Esophagus mucosa (tissue), 1 donor: ENCODE measurements around the gene ZBTB46. TPM values are rescaled to one million over a fixed set of nuclear protein-coding genes. Genes with fewer than 3 reads are reported as not detected.
"Not testable (repeated sequence)": the region's sequence is repeated elsewhere in the genome, so short reads cannot be mapped to it uniquely, and the experiment has no call there.

ENCODE experiments used
- ATAC-seq: fragments of 200-7000 bp; cut with Tn5 transposase; one replicate; pipeline ENCODE4 v1.9.1; 2020
- total RNA-seq: library from RNA; stranded (reverse); gene quantifications from one replicate; pipeline ENCODE4 v1.2.4, GENCODE V29; 2023
- donor health status: DM: yes; HTN: yes; CAD: no.

The ZBTB46 gene
- total RNA-seq, 1 donor from 2014 or later: 1.7 TPM

- ATAC-seq: peak; percentile 4
These were observed 27.5 kb upstream of the ZBTB46 start for GRCh38 chr20:63858393-63859165.

DNA sequence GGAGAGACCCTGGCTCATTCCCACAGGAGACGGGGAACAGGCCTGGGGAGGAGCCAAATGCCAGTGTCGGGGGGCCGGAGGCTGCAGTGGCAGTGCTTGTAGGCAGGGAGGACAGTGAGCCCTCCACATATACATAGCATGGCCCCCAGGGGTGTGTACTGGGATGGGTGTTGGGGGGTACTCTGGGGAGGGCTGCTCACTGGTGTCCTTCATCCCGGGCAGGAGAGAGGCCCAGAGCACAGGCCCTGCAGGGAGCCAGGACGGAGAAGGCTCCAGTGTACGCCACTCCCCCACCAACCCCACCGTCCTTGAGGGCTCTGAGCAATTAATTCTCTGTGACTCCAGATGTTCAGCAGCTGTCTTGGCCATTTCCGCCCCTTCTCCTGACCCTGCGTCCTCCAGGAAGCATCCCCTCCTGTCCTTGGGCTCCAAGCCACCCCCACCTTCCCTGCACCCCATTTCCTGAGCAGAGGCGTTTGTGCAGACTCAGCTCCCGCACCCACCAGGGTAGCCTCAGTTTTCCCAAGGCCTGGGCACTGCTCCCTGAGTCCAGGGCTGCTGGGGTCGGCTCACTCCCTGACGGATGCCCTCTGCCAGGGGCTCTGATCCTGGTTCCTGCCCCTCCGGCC is 26.8 kb upstream of the ZBTB46 start:
- peak; percentile 2 for ATAC-seq

DNA sequence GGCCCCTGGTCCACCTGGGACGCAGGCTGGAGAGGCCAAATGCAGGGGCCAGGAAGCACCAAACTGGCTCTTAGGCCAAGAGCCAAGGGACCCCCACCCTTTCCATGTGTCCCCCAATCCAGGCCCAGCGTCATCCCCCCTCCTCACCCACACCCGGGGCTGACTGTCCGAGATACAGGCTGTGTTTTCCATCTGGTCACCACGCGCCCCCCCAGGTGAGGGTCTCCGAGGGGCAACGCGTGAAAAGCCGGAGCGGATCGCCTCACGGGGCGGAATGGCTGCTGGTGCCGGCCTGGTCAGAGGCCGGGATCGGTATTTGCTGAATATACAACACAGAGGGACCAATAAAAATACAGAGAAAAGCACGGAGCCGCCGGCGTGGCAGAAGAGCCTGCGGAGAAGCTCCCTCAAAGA is 25.0 kb upstream of the ZBTB46 start:
- no peak for ATAC-seq

- ATAC-seq: no peak
These were observed 24.5 kb upstream of the ZBTB46 start for GRCh38 chr20:63855363-63856097.

GRCh38 chr20:63854766-63855362 is 23.8 kb upstream of the ZBTB46 start:
- ATAC-seq: peak; percentile 3

DNA sequence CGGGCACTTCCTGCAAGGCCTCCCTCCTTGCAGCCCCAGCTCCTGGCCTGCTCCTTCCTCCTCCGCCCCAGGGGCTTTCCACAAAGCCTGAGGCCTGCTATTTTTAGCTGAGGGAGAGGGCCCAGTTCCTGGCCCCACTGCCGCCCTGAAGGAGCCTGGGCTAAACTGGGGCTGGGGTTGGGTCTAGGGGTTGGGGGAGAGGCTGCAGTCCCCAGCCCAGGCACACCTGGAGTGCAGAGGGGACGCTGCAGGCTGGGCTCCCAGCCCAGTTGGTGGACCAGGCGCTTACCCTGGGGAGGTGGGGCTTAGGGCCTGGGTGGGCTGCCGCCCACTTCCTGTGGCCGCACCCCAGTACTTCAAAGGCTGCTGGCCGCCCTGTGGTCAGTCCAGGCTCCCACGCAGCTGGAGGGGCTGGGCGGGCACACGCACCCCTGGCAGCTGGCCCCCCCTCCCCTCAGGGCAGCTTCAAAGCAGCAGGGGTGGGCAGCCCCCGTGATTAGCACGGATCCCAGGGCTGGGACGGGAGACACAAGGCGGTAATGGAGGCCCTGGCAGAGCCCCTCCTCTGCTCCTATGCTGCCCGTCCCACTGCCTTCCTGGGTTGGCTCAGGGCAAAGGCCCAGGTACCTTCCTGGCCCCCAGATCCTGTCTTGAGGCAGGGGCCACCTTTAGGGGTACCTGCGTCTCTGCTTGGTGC is 23.2 kb upstream of the ZBTB46 start:
- peak; percentile 7 for ATAC-seq

DNA sequence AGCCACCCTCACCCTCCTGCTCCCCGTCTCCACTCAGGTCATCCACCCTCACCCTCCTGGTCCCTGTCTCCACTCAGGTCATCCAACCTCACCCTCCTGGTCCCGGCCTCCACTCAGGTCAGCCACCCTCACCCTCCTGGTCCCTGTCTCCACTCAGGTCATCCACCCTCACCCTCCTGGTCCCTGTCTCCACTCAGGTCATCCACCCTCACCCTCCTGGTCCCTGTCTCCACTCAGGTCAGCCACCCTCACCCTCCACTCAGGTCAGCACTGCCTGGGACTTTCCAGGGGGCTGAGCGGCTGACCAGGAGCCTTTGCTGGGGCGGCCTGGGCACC is 22.6 kb upstream of the ZBTB46 start:
- not testable (repeated sequence) for ATAC-seq

GRCh38 chr20:63851548-63851943 is 20.5 kb upstream of the ZBTB46 start:
- ATAC-seq: not testable (repeated sequence)

DNA sequence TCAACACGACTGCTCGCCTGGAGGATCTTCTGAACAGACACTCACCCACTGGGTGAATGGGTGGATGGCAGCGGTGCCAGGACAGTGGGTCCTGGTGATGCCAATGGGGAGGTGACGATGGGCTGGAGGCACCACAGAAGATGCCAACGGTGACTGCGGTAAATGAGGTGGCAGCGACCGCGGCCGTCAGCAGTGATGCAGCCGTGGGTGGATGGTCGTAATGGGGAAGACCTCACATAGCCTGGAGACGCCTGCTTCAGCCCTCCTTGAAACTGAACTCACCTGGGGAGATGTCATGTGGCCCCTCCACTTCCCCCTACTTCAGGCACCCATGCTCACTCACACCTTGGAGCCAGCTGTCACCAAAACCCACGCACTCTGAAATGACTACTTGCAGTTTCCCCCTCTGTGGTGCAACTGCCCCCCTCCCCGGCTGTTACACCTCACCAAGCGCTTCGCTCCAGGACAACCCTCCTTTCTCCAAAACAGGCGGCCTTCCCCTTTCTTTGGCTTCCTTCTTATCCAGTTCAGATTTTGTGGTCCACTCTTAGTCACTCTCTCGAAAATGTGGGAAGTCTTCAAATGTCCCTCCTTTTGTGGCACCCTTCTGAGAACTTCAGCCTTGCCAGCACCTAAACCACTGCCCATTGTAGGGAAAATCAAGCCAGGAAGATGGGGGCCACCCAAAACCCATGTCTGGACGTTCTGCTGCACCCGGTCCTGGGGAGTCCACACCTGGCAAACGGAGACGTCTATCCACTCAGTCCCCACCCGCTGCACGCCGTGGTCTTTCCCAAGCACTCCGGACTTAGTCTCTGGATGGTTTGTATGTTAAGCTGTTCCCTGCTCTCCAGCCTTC is 19.9 kb upstream of the ZBTB46 start:
- no peak for ATAC-seq

DNA sequence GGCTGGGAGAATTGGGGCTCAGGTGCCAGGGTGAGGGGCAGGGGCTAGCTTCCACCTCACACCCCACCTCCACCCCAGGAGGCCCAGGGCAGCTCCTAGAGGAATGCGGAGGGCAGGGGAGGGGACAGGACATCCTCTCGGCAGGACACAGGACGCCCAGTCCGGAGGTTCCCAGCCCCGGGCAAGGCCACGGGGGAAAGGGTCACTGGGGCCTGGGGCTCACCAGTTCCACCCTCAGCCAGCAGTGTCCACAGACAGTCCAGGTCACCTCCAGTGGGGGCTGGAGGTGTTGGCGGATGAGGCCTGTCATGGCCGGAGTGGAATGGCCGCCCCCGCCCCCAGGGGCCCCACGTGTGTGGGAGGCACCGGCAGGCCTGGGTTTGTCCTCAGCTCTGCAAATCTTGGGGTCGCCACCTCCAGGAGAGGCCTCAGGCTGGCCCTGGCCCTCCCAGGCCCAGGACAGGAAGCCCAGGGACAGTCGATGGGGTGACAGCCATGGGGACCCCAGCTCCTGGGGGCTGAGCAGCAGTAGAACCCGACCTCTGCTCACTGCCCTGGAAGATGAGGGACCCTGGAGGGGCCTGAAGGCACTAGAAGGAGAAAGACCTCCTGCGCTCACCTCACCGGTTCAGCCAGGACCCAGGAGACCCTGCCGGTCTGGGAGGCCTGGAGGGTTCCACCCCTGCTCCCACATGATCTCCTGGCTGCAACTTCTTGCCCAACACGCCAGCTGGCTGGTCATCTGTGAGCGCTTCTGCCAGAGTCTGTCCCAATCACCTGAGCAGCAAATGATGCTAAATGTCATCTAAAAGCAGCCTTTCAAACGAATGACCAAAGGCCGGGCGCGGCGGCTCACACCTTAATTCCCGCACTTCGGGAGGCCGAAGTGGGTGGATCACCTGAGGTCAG is 17.2 kb upstream of the ZBTB46 start:
- no peak for ATAC-seq

GRCh38 chr20:63847237-63848002 is 16.4 kb upstream of the ZBTB46 start:
- ATAC-seq: peak; percentile 10

DNA sequence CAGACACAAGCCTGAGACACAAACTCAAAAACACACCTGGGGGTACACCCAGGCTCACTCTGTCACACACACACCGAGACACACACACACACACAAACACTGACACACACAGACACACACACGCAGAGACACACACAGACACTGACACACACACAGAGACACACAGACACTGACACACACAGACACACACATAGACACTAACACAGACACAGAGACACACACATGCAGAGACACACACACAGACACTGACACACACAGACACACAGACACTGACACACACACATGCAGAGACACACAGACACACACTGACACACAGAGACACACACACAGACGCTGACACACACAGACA is 15.8 kb upstream of the ZBTB46 start:
- no peak for ATAC-seq

DNA sequence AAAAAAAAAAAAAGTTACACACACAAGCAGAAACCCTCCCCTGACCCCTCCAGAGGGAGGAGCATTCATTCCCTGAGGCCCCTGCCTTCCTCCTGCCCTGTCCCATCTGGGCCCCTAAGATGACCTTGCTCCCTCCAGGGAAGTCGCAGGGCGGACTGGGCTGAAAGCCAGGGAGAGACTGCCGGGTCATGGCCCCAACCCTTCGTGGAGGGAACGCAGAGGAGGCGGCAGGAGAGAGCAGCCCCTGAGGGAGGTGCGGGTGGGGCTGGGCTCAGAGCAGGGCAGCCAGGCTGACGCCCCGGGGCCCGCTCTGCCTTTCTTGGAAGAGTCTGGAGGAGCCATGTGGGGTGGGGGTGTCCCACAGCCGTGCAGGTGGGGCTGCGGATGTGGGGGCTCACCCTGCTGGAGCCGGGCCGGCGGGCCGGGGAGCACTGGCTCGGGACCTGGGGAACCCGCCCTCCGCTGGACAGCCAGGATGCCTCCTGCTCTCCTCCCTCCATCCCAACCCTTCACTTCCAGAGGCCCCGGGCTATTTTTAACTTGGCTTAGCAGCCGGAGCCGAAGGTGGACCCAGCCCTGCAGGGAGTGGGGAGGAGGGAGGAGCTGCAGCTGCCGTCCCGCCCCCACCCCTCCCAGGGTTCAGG is 15.2 kb upstream of the ZBTB46 start:
- peak; percentile 12 for ATAC-seq

DNA sequence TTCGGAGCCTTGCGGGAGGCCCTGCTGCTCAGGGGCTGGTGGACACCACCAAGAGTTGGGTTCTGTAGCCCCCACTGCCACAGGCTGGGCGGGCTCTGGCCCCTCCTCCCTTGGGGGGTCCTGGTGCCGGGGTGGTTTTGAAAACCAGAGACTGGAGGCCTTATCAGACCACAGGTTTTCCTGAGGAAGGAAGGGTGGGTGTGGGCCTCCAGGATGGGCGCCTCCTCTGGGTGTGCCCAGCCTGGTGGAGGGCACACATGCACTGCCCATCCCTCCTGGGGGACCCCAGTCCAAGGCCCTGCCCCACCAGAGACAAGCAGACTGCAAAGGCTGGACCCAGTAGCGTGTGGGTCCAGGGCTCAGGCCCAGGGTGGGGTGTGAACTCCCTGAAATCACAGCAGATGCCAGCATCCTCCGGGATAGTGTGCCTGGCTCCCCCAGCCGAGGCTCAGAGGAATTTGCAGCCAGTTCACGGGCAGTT is 13.5 kb upstream of the ZBTB46 start:
- no peak for ATAC-seq

GRCh38 chr20:63843778-63844177 is 12.7 kb upstream of the ZBTB46 start:
- no peak for ATAC-seq

- ATAC-seq: peak; percentile 11
These were observed 12.2 kb upstream of the ZBTB46 start for GRCh38 chr20:63843222-63843621.

DNA sequence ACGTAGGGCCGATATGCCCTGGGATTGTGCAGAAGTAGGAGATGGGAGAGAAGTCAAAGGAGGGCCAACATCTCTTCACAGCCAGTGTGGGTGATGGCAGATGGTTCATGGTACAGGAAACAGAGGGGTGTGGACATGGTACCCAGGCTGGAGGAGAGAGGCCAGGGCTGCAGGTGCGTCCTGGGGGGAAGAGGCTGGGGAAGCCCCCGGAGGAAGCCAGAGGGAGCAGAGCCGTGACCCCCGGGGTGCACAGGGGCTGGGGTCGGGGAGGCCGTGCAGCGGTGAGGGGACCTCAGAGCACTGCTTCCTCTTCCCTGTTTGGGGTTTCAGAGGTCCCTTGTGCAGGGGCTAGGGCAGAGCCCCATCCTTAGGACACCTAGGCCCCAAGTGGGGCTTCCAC is 11.2 kb upstream of the ZBTB46 start:
- ATAC-seq: no peak

- ATAC-seq: no peak
These were observed 9.4 kb upstream of the ZBTB46 start for GRCh38 chr20:63840405-63840828.

- no peak for ATAC-seq
These were observed 8.6 kb upstream of the ZBTB46 start for GRCh38 chr20:63839620-63840019.
